ENCODE measurements around the gene NEXN. TPM values are rescaled to one million over a fixed set of nuclear protein-coding genes. Genes with fewer than 3 reads are reported as not detected.
"Not testable (repeated sequence)": the region's sequence is repeated elsewhere in the genome, so short reads cannot be mapped to it uniquely, and the experiment has no call there.

NEXN gene
- total and polyA plus RNA-seq, 2 of the 8 experiments (the other 6 are each of a cell fraction or from before 2014, with no cell fraction given) = 0.20 to 2.9 TPM

DNA sequence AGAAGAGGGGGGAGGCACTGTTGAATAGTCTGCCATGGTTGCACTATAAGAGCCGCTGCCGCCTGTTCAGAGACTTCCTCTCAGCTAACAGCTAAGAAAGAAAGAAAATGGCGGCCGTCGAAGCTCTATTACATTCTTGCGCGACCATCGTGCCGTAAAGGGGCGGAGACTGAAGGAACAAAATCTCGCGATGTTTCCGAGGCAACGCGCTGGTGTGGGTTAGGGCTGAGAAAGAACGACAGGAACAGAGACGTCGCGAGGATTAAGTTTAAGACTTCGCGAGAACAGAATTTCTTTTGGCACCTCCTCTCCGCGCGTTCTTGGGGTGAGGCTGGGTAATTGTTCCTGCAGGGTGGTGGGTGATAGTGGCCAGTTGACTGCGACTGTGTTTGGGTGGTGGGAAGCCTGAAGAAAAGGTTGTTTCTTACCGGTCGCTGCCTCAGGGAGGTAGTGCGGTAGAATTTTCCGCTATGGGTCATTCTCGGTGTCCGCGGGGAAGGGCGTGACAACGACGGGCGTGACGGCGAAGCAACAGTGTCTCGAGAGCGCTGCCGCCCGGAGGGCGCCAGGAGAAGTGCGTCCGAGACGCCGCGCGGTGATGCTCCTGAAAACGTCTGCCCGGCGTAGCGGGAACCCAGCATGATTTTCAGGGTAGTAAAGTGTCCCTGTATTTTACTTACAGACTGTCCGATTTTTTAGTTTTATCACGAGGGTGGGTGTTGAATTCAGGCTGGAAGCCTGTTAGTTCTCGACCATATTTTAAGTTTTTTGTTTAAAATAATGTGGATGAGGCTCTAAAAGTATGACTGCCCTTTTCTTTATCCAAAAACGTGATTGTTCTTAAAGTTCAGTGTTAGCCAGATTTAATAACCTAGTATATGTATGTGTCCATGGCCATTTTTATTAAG is 90.8 kb downstream of the NEXN start, which contains the start of gene FUBP1 (continued):
- TF ChIP-seq YY1 (IDR thresholded peaks at IDR 0.05; ENCODE audit: low read depth, low read length) = peak; percentile 97
- TF ChIP-seq CBX8 (IDR thresholded peaks at IDR 0.05; ENCODE audit: borderline replicate concordance, low read depth, low read length) = no peak
- TF ChIP-seq NRF1 (IDR thresholded peaks at IDR 0.05; ENCODE audit: low read depth, low read length) = no peak

- H3K9ac ChIP-seq (replicated peaks in 1 of 4; ENCODE audit: extremely low read depth in 1 of 4, low read depth in 3 of 4, low read length in 3 of 4); H3K18ac ChIP-seq (ENCODE audit: extremely low read depth, low read length); H3K23me2 ChIP-seq (ENCODE audit: low read depth, low read length); H2AK5ac ChIP-seq (ENCODE audit: low read depth, low read length); H2BK12ac ChIP-seq (ENCODE audit: low read depth, low read length); H3K27ac ChIP-seq (ENCODE audit: low read depth, low read length); H4K8ac ChIP-seq (ENCODE audit: extremely low read depth, insufficient read depth, low read length); H3K23ac ChIP-seq (ENCODE audit: insufficient read length); H3K4me1 ChIP-seq (replicated peaks in 1 of 4; ENCODE audit: control insufficient read depth in 3 of 4, insufficient read depth in 4 of 4, low read length in 3 of 4); H2BK15ac ChIP-seq (ENCODE audit: low read length); FAIRE-seq; H2AFZ ChIP-seq (ENCODE audit: low read length); H3K4me3 ChIP-seq (ENCODE audit: extremely low read depth in 1 of 4, insufficient read depth in 2 of 4, low read depth in 3 of 4, low read length in 4 of 4); H3K56ac ChIP-seq (replicated peaks; ENCODE audit: insufficient read length, low read depth, low read length); H4K91ac ChIP-seq (replicated peaks; ENCODE audit: insufficient read length, low read length); H3K27me3 ChIP-seq (replicated peaks in 1 of 4; ENCODE audit: control insufficient read depth in 3 of 4, extremely low read depth in 1 of 4, insufficient read depth in 3 of 4, low read length in 3 of 4); H3K14ac ChIP-seq (ENCODE audit: insufficient read length); H3K36me3 ChIP-seq (ENCODE audit: control insufficient read depth in 2 of 4, insufficient read depth in 4 of 4, low read length in 3 of 4); DNase-seq (ENCODE audit: low read depth in 1 of 2, low spot score in 2 of 2); H2BK120ac ChIP-seq (replicated peaks; ENCODE audit: low read depth, low read length); H2BK5ac ChIP-seq (ENCODE audit: low read depth, low read length); H3K4ac ChIP-seq (replicated peaks; ENCODE audit: insufficient read length, low read depth, low read length); H3K79me1 ChIP-seq (ENCODE audit: low read depth, low read length); H3K4me2 ChIP-seq (ENCODE audit: insufficient read depth in 1 of 2, low read depth in 2 of 2, low read length in 2 of 2); H3K9me3 ChIP-seq (ENCODE audit: insufficient read depth in 2 of 2, low read depth in 1 of 2, low read length in 1 of 2); H4K5ac ChIP-seq (ENCODE audit: insufficient read length, low read depth, low read length); H4K20me1 ChIP-seq (replicated peaks in 1 of 2; ENCODE audit: control insufficient read depth in 1 of 2, insufficient read depth in 2 of 2, low read length in 2 of 2); H2BK20ac ChIP-seq (ENCODE audit: low read length): not testable (repeated sequence)
- ChIA-PET CTCF (ENCODE audit: partially characterized antibody) (interaction anchor here (0.7 to 2.6 kb wide), 2 partner anchors 18 to 131 kb away, joined by 3 to 20 read pairs; no protein-coding TSS in a partner anchor), POLR2A (ENCODE audit: partially characterized antibody) (interaction anchor here (1.1 to 7.5 kb wide), 3 partner anchors 14 to 62 kb away, joined by 3 to 40 read pairs (median 13); partner anchors contain the start of gene DNAJB4)
- WGBS, 2 experiments (ENCODE audit: extremely low coverage in 1 of 2, insufficient coverage in 1 of 2, insufficient read length in 1 of 2, insufficient replicate concordance in 2 of 2, low coverage in 1 of 2, low lambda C conversion rate in 2 of 2, missing lambda C conversion rate in 1 of 2) = 77% methylated on average over 8 of the region's 8 CpGs; no CpG with 5 or more reads in 1 of the 2 experiments
- H3K79me2 ChIP-seq (ENCODE audit: control insufficient read depth in 1 of 2, insufficient read depth in 2 of 2, low read length in 2 of 2) = peaks cover 4 to 86% of the 10 kb centered on the region in 2 experiments
These were observed 95.0 kb downstream of the NEXN start for GRCh38 chr1:77983352-77983996.
